ENCODE data around the gene SCAF11. TPM values are rescaled to one million over a fixed set of nuclear protein-coding genes. Genes with fewer than 3 reads are reported as not detected.

The SCAF11 gene
- total RNA-seq, 1 donor from 2014 or later = 107 TPM

GRCh38 chr12:45909041-45909713 is 81.2 kb downstream of the SCAF11 start:
- no peak for DNase-seq (ENCODE audit: extremely low spot score, unreplicated experiment)
- Mint-ChIP-seq H3K27ac (no peak overlapping the region), H3K9me3 (no peaks in the 10 kb centered on the region), H3K36me3 (peaks cover 11% of the 10 kb centered on the region), H3K27me3 (no peaks in the 10 kb centered on the region), H3K4me1 (ENCODE audit: unreplicated experiment) (peaks cover 7% of the 10 kb centered on the region), H3K4me3 (no peak overlapping the region)
- TF ChIP-seq CTCF (conservative IDR thresholded peaks at IDR 0.05) = no peak

GRCh38 chr12:45907955-45908354 is 82.4 kb downstream of the SCAF11 start:
- H3K27ac Mint-ChIP-seq = no peak overlapping the region
- no peaks in the 10 kb centered on the region for H3K27me3 Mint-ChIP-seq
- H3K36me3 Mint-ChIP-seq = peaks cover 15% of the 10 kb centered on the region
- TF ChIP-seq CTCF (conservative IDR thresholded peaks at IDR 0.05) = no peak
- H3K4me3 Mint-ChIP-seq = no peak overlapping the region
- DNase-seq (ENCODE audit: extremely low spot score, unreplicated experiment) = no peak
- peaks cover 7% of the 10 kb centered on the region for H3K4me1 Mint-ChIP-seq (ENCODE audit: unreplicated experiment)
- no peaks in the 10 kb centered on the region for H3K9me3 Mint-ChIP-seq

- no peaks in the 10 kb centered on the region for H3K4me1 Mint-ChIP-seq (ENCODE audit: unreplicated experiment)
- no peak for TF ChIP-seq CTCF (conservative IDR thresholded peaks at IDR 0.05)
- peaks cover 51% of the 10 kb centered on the region for H3K36me3 Mint-ChIP-seq
- no peak overlapping the region for H3K4me3 Mint-ChIP-seq
- H3K27me3 Mint-ChIP-seq = no peaks in the 10 kb centered on the region
- no peaks in the 10 kb centered on the region for H3K9me3 Mint-ChIP-seq
- no peak overlapping the region for H3K27ac Mint-ChIP-seq
- no peak for DNase-seq (ENCODE audit: extremely low spot score, unreplicated experiment)
Measured at GRCh38 chr12:45898094-45898493, 92.3 kb downstream of the SCAF11 start.

GRCh38 chr12:45895961-45896360 is 94.4 kb downstream of the SCAF11 start:
- H3K27me3 Mint-ChIP-seq = no peaks in the 10 kb centered on the region
- no peaks in the 10 kb centered on the region for H3K9me3 Mint-ChIP-seq
- no peak for DNase-seq (ENCODE audit: extremely low spot score, unreplicated experiment)
- no peak overlapping the region for H3K27ac Mint-ChIP-seq
- H3K4me3 Mint-ChIP-seq = no peak overlapping the region
- H3K4me1 Mint-ChIP-seq (ENCODE audit: unreplicated experiment) = no peaks in the 10 kb centered on the region
- H3K36me3 Mint-ChIP-seq = peaks cover 56% of the 10 kb centered on the region
- TF ChIP-seq CTCF (conservative IDR thresholded peaks at IDR 0.05) = no peak

GRCh38 chr12:45893240-45893639 is 97.1 kb downstream of the SCAF11 start:
- Mint-ChIP-seq H3K36me3 (peaks cover 47% of the 10 kb centered on the region), H3K4me3 (no peak overlapping the region), H3K27me3 (no peaks in the 10 kb centered on the region), H3K27ac (no peak overlapping the region), H3K9me3 (no peaks in the 10 kb centered on the region), H3K4me1 (ENCODE audit: unreplicated experiment) (no peaks in the 10 kb centered on the region)
- DNase-seq (ENCODE audit: extremely low spot score, unreplicated experiment) = no peak
- TF ChIP-seq CTCF (conservative IDR thresholded peaks at IDR 0.05) = peak; percentile 60
